H1 (cell line): ENCODE measurements around the gene NEB. TPM values are rescaled to one million over a fixed set of nuclear protein-coding genes. Genes with fewer than 3 reads are reported as not detected.

Experiments used
- CTCF ChIA-PET: fragments of 300-600 bp; sonication (Branson Sonifier 250); formaldehyde crosslinking; loops from one replicate; lab custom pipeline; 2021; ENCODE audit not compliant: partially characterized antibody; lab: Charles Lee
- POLR2A ChIA-PET: fragments of 300-600 bp; sonication (Branson Sonifier 250); formaldehyde crosslinking; loops from one replicate; lab custom pipeline; 2021; ENCODE audit warnings: inconsistent platforms; ENCODE audit not compliant: partially characterized antibody; lab: Charles Lee
- DNase-seq, 2 experiments: peaks; one replicate each; pipeline versions ENCODE4 v3.0.0 to v3.0.0-alpha.2; 2010 to 2022; ENCODE audit warnings: low spot score in 2 of 2, low read depth in 1 of 2, mixed read lengths in 1 of 2
- FAIRE-seq: peaks from 2 replicates; lab custom pipeline; 2011; peaks lifted over from hg19 to GRCh38; lab: Jason Lieb, UNC
- H2AFZ ChIP-seq: 2 replicates; pipeline ENCODE4 v1.8.1; 2012; ENCODE audit warnings: low read length, inconsistent platforms
- H2AK5ac ChIP-seq: 2 replicates; pipeline ENCODE4 v1.6.1; 2013; ENCODE audit warnings: low read depth, low read length
- H2BK120ac ChIP-seq: replicated peaks from 2 replicates; pipeline ENCODE3; 2013; ENCODE audit warnings: low read depth, low read length, inconsistent platforms
- H2BK12ac ChIP-seq: 2 replicates; pipeline ENCODE4 v1.6.1; 2013; ENCODE audit warnings: low read depth, low read length
- H2BK15ac ChIP-seq: 2 replicates; pipeline ENCODE4 v1.6.1; 2013; ENCODE audit warnings: low read length
- H2BK20ac ChIP-seq: 2 replicates; pipeline ENCODE4 v1.6.1; 2013; ENCODE audit warnings: low read length
- H2BK5ac ChIP-seq: 2 replicates; pipeline ENCODE4 v1.6.1; 2013; ENCODE audit warnings: low read depth, low read length
- H3K14ac ChIP-seq: 2 replicates; pipeline ENCODE4 v1.6.1; 2013; ENCODE audit warnings: inconsistent platforms; ENCODE audit not compliant: insufficient read length
- H3K18ac ChIP-seq: 2 replicates; pipeline ENCODE4 v1.6.1; 2013; ENCODE audit warnings: low read length; ENCODE audit errors: extremely low read depth
- H3K23ac ChIP-seq: 2 replicates; pipeline ENCODE4 v1.6.1; 2013; ENCODE audit warnings: inconsistent platforms; ENCODE audit not compliant: insufficient read length
- H3K23me2 ChIP-seq: 2 replicates; pipeline ENCODE4 v1.6.1; 2013; ENCODE audit warnings: low read depth, low read length
- H3K27ac ChIP-seq: 2 replicates; pipeline ENCODE4 v1.6.1; 2011; ENCODE audit warnings: low read depth, low read length, inconsistent platforms
- H3K27me3 ChIP-seq, 4 experiments: replicated peaks in 1 of 4; 1 replicate in 1 of 4; 2 replicates in 3 of 4; pipeline versions ENCODE4 v1.6.1 to v1.8.1; 2011 to 2013; ENCODE audit warnings: low read length in 3 of 4, mild to moderate bottlenecking in 3 of 4, inconsistent platforms in 2 of 4, mixed read lengths in 2 of 4, moderate library complexity in 1 of 4; ENCODE audit not compliant: control insufficient read depth in 3 of 4, insufficient read depth in 3 of 4; ENCODE audit errors: extremely low read depth in 1 of 4
- H3K36me3 ChIP-seq, 4 experiments: 2 replicates each; pipeline versions ENCODE4 v1.6.1 to v1.8.1; 2011 to 2013; ENCODE audit warnings: mild to moderate bottlenecking in 4 of 4, low read length in 3 of 4, moderate library complexity in 2 of 4, control low read depth in 1 of 4, inconsistent platforms in 1 of 4; ENCODE audit not compliant: insufficient read depth in 4 of 4, control insufficient read depth in 2 of 4
- H3K4ac ChIP-seq: replicated peaks from 2 replicates; pipeline ENCODE3; 2013; ENCODE audit warnings: low read length, low read depth, mixed read lengths, inconsistent platforms; ENCODE audit not compliant: insufficient read length
- H3K4me1 ChIP-seq, 4 experiments: replicated peaks in 1 of 4; 1 replicate in 1 of 4; 2 replicates in 3 of 4; pipeline versions ENCODE4 v1.6.1 to v1.8.1; 2011 to 2013; ENCODE audit warnings: low read length in 3 of 4, inconsistent platforms in 2 of 4, mixed read lengths in 1 of 4; ENCODE audit not compliant: insufficient read depth in 4 of 4, control insufficient read depth in 3 of 4
- H3K4me2 ChIP-seq, 2 experiments: 2 replicates each; pipeline versions ENCODE4 v1.6.1 to v1.8.1; 2011 to 2013; ENCODE audit warnings: low read depth in 2 of 2, low read length in 2 of 2, control low read depth in 1 of 2, inconsistent platforms in 1 of 2, mild to moderate bottlenecking in 1 of 2; ENCODE audit not compliant: insufficient read depth in 1 of 2
- H3K4me3 ChIP-seq, 4 experiments: fragments of 200-600, 300-600 bp in 1 of 4; sonication (generic), shearing (Covaris generic), sonication (Bioruptor Twin) in 1 of 4; 2 replicates each; pipeline versions ENCODE4 v1.5.1 to v1.8.1; 2011 to 2016; ENCODE audit warnings: low read length in 4 of 4, low read depth in 3 of 4, control low read depth in 2 of 4, inconsistent platforms in 2 of 4, mild to moderate bottlenecking in 2 of 4, mixed read lengths in 1 of 4, moderate library complexity in 1 of 4; ENCODE audit not compliant: insufficient read depth in 2 of 4; ENCODE audit errors: extremely low read depth in 1 of 4
- H3K56ac ChIP-seq: replicated peaks from 2 replicates; pipeline ENCODE3; 2013; ENCODE audit warnings: low read depth, mild to moderate bottlenecking, mixed read lengths, low read length, inconsistent platforms; ENCODE audit not compliant: insufficient read length
- H3K79me1 ChIP-seq: 2 replicates; pipeline ENCODE4 v1.6.1; 2013; ENCODE audit warnings: low read depth, low read length, control low read depth
- H3K79me2 ChIP-seq, 2 experiments: 2 replicates each; pipeline versions ENCODE4 v1.6.1 to v1.8.1; 2012 to 2013; ENCODE audit warnings: low read length in 2 of 2, mild to moderate bottlenecking in 2 of 2, inconsistent platforms in 1 of 2; ENCODE audit not compliant: insufficient read depth in 2 of 2, control insufficient read depth in 1 of 2
- H3K9ac ChIP-seq, 4 experiments: replicated peaks in 1 of 4; 1 replicate in 1 of 4; 2 replicates in 3 of 4; pipeline versions ENCODE4 v1.6.1 to v1.8.1; 2011 to 2013; ENCODE audit warnings: low read depth in 3 of 4, low read length in 3 of 4, control low read depth in 2 of 4, mild to moderate bottlenecking in 2 of 4, moderate library complexity in 2 of 4, inconsistent platforms in 1 of 4; ENCODE audit errors: extremely low read depth in 1 of 4
- H3K9me3 ChIP-seq, 2 experiments: 2 replicates each; pipeline versions ENCODE4 v1.6.1 to v1.8.1; 2012 to 2013; ENCODE audit warnings: mild to moderate bottlenecking in 2 of 2, moderate library complexity in 2 of 2, control low read depth in 1 of 2, inconsistent platforms in 1 of 2, low read depth in 1 of 2, low read length in 1 of 2, mixed read lengths in 1 of 2; ENCODE audit not compliant: insufficient read depth in 2 of 2
- H4K20me1 ChIP-seq, 2 experiments: replicated peaks in 1 of 2; 2 replicates each; pipeline versions ENCODE3 to v1.8.1; 2011 to 2013; ENCODE audit warnings: inconsistent platforms in 2 of 2, low read length in 2 of 2, mild to moderate bottlenecking in 1 of 2; ENCODE audit not compliant: insufficient read depth in 2 of 2, control insufficient read depth in 1 of 2
- H4K5ac ChIP-seq: 2 replicates; pipeline ENCODE4 v1.6.1; 2013; ENCODE audit warnings: low read length, low read depth, mixed read lengths, inconsistent platforms; ENCODE audit not compliant: insufficient read length
- H4K8ac ChIP-seq: 2 replicates; pipeline ENCODE4 v1.8.0; 2013; ENCODE audit warnings: mild to moderate bottlenecking, moderate library complexity, low read length, inconsistent platforms; ENCODE audit not compliant: insufficient read depth; ENCODE audit errors: extremely low read depth
- H4K91ac ChIP-seq: replicated peaks from 2 replicates; pipeline ENCODE3; 2013; ENCODE audit warnings: low read length, mixed read lengths, inconsistent platforms; ENCODE audit not compliant: insufficient read length
- ATF2 ChIP-seq: IDR thresholded peaks from 2 replicates; pipeline ENCODE4 v1.6.1; 2012; ENCODE audit warnings: low read length, inconsistent platforms
- CEBPB ChIP-seq: IDR thresholded peaks from 2 replicates; pipeline ENCODE4 v1.6.1; 2012; ENCODE audit warnings: low read depth, low read length
- E2F6 ChIP-seq: IDR thresholded peaks from 2 replicates; pipeline ENCODE4 v1.6.1; 2012; ENCODE audit warnings: inconsistent platforms
- EGR1 ChIP-seq: IDR thresholded peaks from 2 replicates; pipeline ENCODE4 v1.6.1; 2011; ENCODE audit warnings: low read depth, low read length, borderline replicate concordance
- EP300 ChIP-seq, 2 experiments: IDR thresholded peaks; 1 replicate in 1 of 2; 2 replicates in 1 of 2; pipeline ENCODE4 v1.6.1; 2011 to 2012; ENCODE audit warnings: low read depth in 2 of 2, low read length in 2 of 2, mild to moderate bottlenecking in 2 of 2, borderline replicate concordance in 1 of 2, inconsistent platforms in 1 of 2, moderate library complexity in 1 of 2
- FOSL1 ChIP-seq: IDR thresholded peaks from 2 replicates; pipeline ENCODE4 v1.6.1; 2011; ENCODE audit warnings: mild to moderate bottlenecking, low read depth, low read length, moderate library complexity; ENCODE audit not compliant: insufficient read depth
- GABPA ChIP-seq: IDR thresholded peaks from 2 replicates; pipeline ENCODE4 v1.6.1; 2011; ENCODE audit warnings: mild to moderate bottlenecking, low read length, moderate library complexity, borderline replicate concordance; ENCODE audit not compliant: insufficient read depth
- KDM1A ChIP-seq: fragments of 200-600, 300-600 bp; sonication (generic); IDR thresholded peaks from 2 replicates; pipeline ENCODE4 v1.7.1; 2016; ENCODE audit warnings: mild to moderate bottlenecking, low read length, borderline replicate concordance
- POLR2A ChIP-seq, 2 experiments: IDR thresholded peaks; 1 replicate in 1 of 2; 2 replicates in 1 of 2; pipeline ENCODE4 v1.6.1; 2011; ENCODE audit warnings: low read depth in 2 of 2, low read length in 2 of 2, mild to moderate bottlenecking in 2 of 2; ENCODE audit errors: control extremely low read depth in 1 of 2
- POLR2AphosphoS5 ChIP-seq: IDR thresholded peaks from 2 replicates; pipeline ENCODE4 v1.6.1; 2011; ENCODE audit warnings: low read depth, low read length
- RXRA ChIP-seq: IDR thresholded peaks from 2 replicates; pipeline ENCODE4 v1.6.1; 2011; ENCODE audit warnings: low read depth, mild to moderate bottlenecking, low read length, moderate library complexity; ENCODE audit not compliant: insufficient read depth
- YY1 ChIP-seq: IDR thresholded peaks from 2 replicates; pipeline ENCODE4 v1.6.1; 2011; ENCODE audit warnings: low read depth, mild to moderate bottlenecking, low read length
- WGBS, 2 experiments: shearing (Covaris generic) in 1 of 2; methylation state at CpG; one replicate each; pipeline versions ENCODE4 v1.1.6 to v1.1.7; 2013 to 2015; ENCODE audit warnings: low lambda C conversion rate in 2 of 2, mixed read lengths in 2 of 2, inconsistent platforms in 1 of 2, low coverage in 1 of 2, missing lambda C conversion rate in 1 of 2; ENCODE audit not compliant: insufficient replicate concordance in 2 of 2, insufficient coverage in 1 of 2, insufficient read length in 1 of 2; ENCODE audit errors: extremely low coverage in 1 of 2, missing lambda C conversion rate in 1 of 2; 5-methylcytosine and 5-hydroxymethylcytosine counted together
- polyA plus RNA-seq, 7 experiments: library from polyadenylated mRNA; depleted of rRNA in 3 of 7; stranded (reverse) in 5 of 7; unstranded in 2 of 7; fragments of >200 nt in 5 of 7; fragments of 200-250 nt in 2 of 7; gene quantifications; 1 replicate in 5 of 7; 2 replicates in 1 of 7; 4 replicates in 1 of 7; pipeline versions ENCODE4 v1.2.1 to v1.2.3, GENCODE V29; 2011 to 2013; ENCODE audit warnings: missing spikeins in 2 of 7, mixed read lengths in 2 of 7
- total RNA-seq: library from RNA; stranded (reverse); fragmentation: NEBNext Ultra II Directional; extraction: Animal tissue kit (Norgen Biotek cat#: 25700); gene quantifications from 2 replicates; pipeline ENCODE4 v1.2.1, GENCODE V29; 2021

The NEB gene
- total and polyA plus RNA-seq, 2 of the 8 experiments (the other 6 are each of a cell fraction or from before 2014, with no cell fraction given) = 1.4 to 2.5 TPM

GRCh38 chr2:151682459-151683003, 51.7 kb downstream of the NEB start:
- Histone ChIP-seq H3K9me3 (no peaks in the 10 kb centered on the region), H3K23ac (no peak overlapping the region), H3K4me1 (peaks cover 0 to 3% (median 0%) of the 10 kb centered on the region in 4 experiments; a peak in 1 of 7 replicates), H4K91ac (no peak overlapping the region), H2BK5ac (no peak overlapping the region), H2BK20ac (no peak overlapping the region), H2BK15ac (no peak overlapping the region), H3K36me3 (no peaks in the 10 kb centered on the region), H3K18ac (no peak overlapping the region), H4K20me1 (no peaks in the 10 kb centered on the region), H3K27ac (no peak overlapping the region), H2BK120ac (no peak overlapping the region), H3K56ac (no peak overlapping the region), H2AK5ac (no peak overlapping the region), H3K4me3 (no peak overlapping the region), H3K79me1 (no peaks in the 10 kb centered on the region), H3K23me2 (no peaks in the 10 kb centered on the region), H2AFZ (no peak overlapping the region), H3K79me2 (no peaks in the 10 kb centered on the region), H2BK12ac (no peak overlapping the region), H3K9ac (no peak overlapping the region; a peak in 1 of 7 replicates), H4K5ac (no peak overlapping the region), H3K4ac (no peak overlapping the region), H3K4me2 (no peak overlapping the region), H3K27me3 (no peaks in the 10 kb centered on the region), H4K8ac (no peak overlapping the region), H3K14ac (no peak overlapping the region)
- CTCF ChIA-PET = interaction anchor here (1.5 kb wide), 1 partner anchor 12 kb away, joined by 4 read pairs; no protein-coding TSS in a partner anchor
- DNase-seq = no peak
- 56% methylated on average over 4 of the region's 4 CpGs; no CpG with 5 or more reads in 1 of the 2 experiments for WGBS, 2 experiments
- POLR2A ChIA-PET = no interaction called here
- no peak for FAIRE-seq
- TF ChIP-seq GABPA (no peak), EGR1 (no peak), KDM1A (no peak), YY1 (no peak), POLR2A (IDR thresholded peaks at IDR 0.05; ENCODE audit: control extremely low read depth in 1 of 2, low read depth in 2 of 2, low read length in 2 of 2) (no peak), RXRA (no peak), ATF2 (no peak), POLR2AphosphoS5 (no peak), FOSL1 (no peak), E2F6 (no peak), EP300 (IDR thresholded peaks at IDR 0.05; ENCODE audit: borderline replicate concordance in 1 of 2, low read depth in 2 of 2, low read length in 2 of 2) (no peak), CEBPB (no peak)
